Measurements from ENCODE around the gene SDHA. TPM values are rescaled to one million over a fixed set of nuclear protein-coding genes. Genes with fewer than 3 reads are reported as not detected.
"Not testable (repeated sequence)": the region's sequence is repeated elsewhere in the genome, so short reads cannot be mapped to it uniquely, and the experiment has no call there.

Gene SDHA
- total RNA-seq, 2 donors from 2014 or later, result 62.8 to 75.5 TPM

- intact Hi-C loops (cut with DNase I), result no loop called here
- no peak for ATAC-seq
- 92 to 93% methylated on average over 8 of the region's 8 CpGs for WGBS, 2 donors
Observed at GRCh38 chr5:234450-234849, 16.3 kb downstream of the SDHA start.

GRCh38 chr5:235527-235926, 17.4 kb downstream of the SDHA start:
- peaks cover 5 to 31% of the 10 kb centered on the region in 2 donors for H3K36me3 ChIP-seq (replicated peaks in 1 of 2; ENCODE audit: insufficient read depth in 1 of 2, low read depth in 2 of 2)
- H3K27me3 ChIP-seq; H3K27ac ChIP-seq; H3K4me1 ChIP-seq; DNase-seq; intact Hi-C loops (cut with DNase I); ATAC-seq; H3K4me3 ChIP-seq; H3K9me3 ChIP-seq: not testable (repeated sequence)
- WGBS, 2 donors, result 97 to 98% methylated on average over 4 to 9 of the region's 9 CpGs

More at GRCh38 chr5:234450-234849, 16.3 kb downstream of the SDHA start:
- Histone ChIP-seq H3K27ac (no peak overlapping the region), H3K4me3 (no peak overlapping the region), H3K36me3 (replicated peaks in 1 of 2; ENCODE audit: insufficient read depth in 1 of 2, low read depth in 2 of 2) (peaks cover 0 to 30% of the 10 kb centered on the region in 2 donors), H3K27me3 (no peaks in the 10 kb centered on the region), H3K9me3 (no peaks in the 10 kb centered on the region), H3K4me1 (no peaks in the 10 kb centered on the region)
- DNase-seq, result no peak
- no peak for TF ChIP-seq CTCF (IDR thresholded peaks at IDR 0.05)
- TF ChIP-seq POLR2A (IDR thresholded peaks at IDR 0.05), result no peak

GRCh38 chr5:237931-238330, 19.8 kb downstream of the SDHA start:
- DNase-seq; H3K27me3 ChIP-seq; H3K4me1 ChIP-seq; H3K27ac ChIP-seq; ATAC-seq; intact Hi-C loops (cut with DNase I); H3K9me3 ChIP-seq; H3K4me3 ChIP-seq: not testable (repeated sequence)
- peaks cover 10 to 41% of the 10 kb centered on the region in 2 donors for H3K36me3 ChIP-seq (replicated peaks in 1 of 2; ENCODE audit: insufficient read depth in 1 of 2, low read depth in 2 of 2)
- WGBS, 2 donors, result 94 to 98% methylated on average over 8 of the region's 8 CpGs

GRCh38 chr5:240550-240949, 22.4 kb downstream of the SDHA start:
- DNase-seq; H3K4me1 ChIP-seq; H3K4me3 ChIP-seq; H3K27me3 ChIP-seq; intact Hi-C loops (cut with DNase I); H3K27ac ChIP-seq; ATAC-seq; H3K9me3 ChIP-seq: not testable (repeated sequence)
- 96 to 98% methylated on average over 6 to 7 of the region's 7 CpGs for WGBS, 2 donors
- peaks cover 10 to 29% of the 10 kb centered on the region in 2 donors for H3K36me3 ChIP-seq (replicated peaks in 1 of 2; ENCODE audit: insufficient read depth in 1 of 2, low read depth in 2 of 2)

- H3K4me1 ChIP-seq; ATAC-seq; intact Hi-C loops (cut with DNase I); DNase-seq; H3K27me3 ChIP-seq; H3K27ac ChIP-seq; H3K9me3 ChIP-seq; H3K4me3 ChIP-seq: not testable (repeated sequence)
- H3K36me3 ChIP-seq (replicated peaks in 1 of 2; ENCODE audit: insufficient read depth in 1 of 2, low read depth in 2 of 2), result peaks cover 10 to 28% of the 10 kb centered on the region in 2 donors
- WGBS, 2 donors, result 93 to 99% methylated on average over 11 to 13 of the region's 13 CpGs
Observed at GRCh38 chr5:241045-241669, 23.0 kb downstream of the SDHA start.

- 72 to 87% methylated on average over 12 of the region's 12 CpGs for WGBS, 2 donors
- H3K9me3 ChIP-seq; H3K4me3 ChIP-seq; intact Hi-C loops (cut with DNase I); ATAC-seq; H3K27me3 ChIP-seq; H3K4me1 ChIP-seq; DNase-seq; H3K27ac ChIP-seq: not testable (repeated sequence)
- peaks cover 10 to 29% of the 10 kb centered on the region in 2 donors for H3K36me3 ChIP-seq (replicated peaks in 1 of 2; ENCODE audit: insufficient read depth in 1 of 2, low read depth in 2 of 2)
Observed at GRCh38 chr5:243683-244367, 25.7 kb downstream of the SDHA start.

GRCh38 chr5:245717-246116, 27.6 kb downstream of the SDHA start:
- H3K4me3 ChIP-seq; H3K9me3 ChIP-seq; DNase-seq; H3K27ac ChIP-seq; H3K27me3 ChIP-seq; H3K4me1 ChIP-seq; ATAC-seq; intact Hi-C loops (cut with DNase I): not testable (repeated sequence)
- peaks cover 3 to 24% of the 10 kb centered on the region in 2 donors for H3K36me3 ChIP-seq (replicated peaks in 1 of 2; ENCODE audit: insufficient read depth in 1 of 2, low read depth in 2 of 2)
- WGBS, 2 donors, result 76 to 91% methylated on average over 5 of the region's 5 CpGs

- H3K4me1 ChIP-seq; ATAC-seq; intact Hi-C loops (cut with DNase I); H3K27me3 ChIP-seq; H3K27ac ChIP-seq; H3K9me3 ChIP-seq; DNase-seq; H3K4me3 ChIP-seq: not testable (repeated sequence)
- peaks cover 0 to 19% of the 10 kb centered on the region in 2 donors for H3K36me3 ChIP-seq (replicated peaks in 1 of 2; ENCODE audit: insufficient read depth in 1 of 2, low read depth in 2 of 2)
- WGBS, 2 donors, result 90 to 91% methylated on average over 4 to 7 of the region's 9 CpGs
Observed at GRCh38 chr5:250396-250795, 32.3 kb downstream of the SDHA start.

GRCh38 chr5:251016-251415, 32.9 kb downstream of the SDHA start:
- H3K36me3 ChIP-seq (replicated peaks in 1 of 2; ENCODE audit: insufficient read depth in 1 of 2, low read depth in 2 of 2), result peaks cover 0 to 19% of the 10 kb centered on the region in 2 donors
- H3K27ac ChIP-seq, result peak overlapping the region in 2 of 4 donors; percentile 79 to 80
- intact Hi-C loops (cut with DNase I); DNase-seq; H3K27me3 ChIP-seq; ATAC-seq; H3K4me3 ChIP-seq; H3K4me1 ChIP-seq; H3K9me3 ChIP-seq: not testable (repeated sequence)
- 93 to 95% methylated on average over 5 to 10 of the region's 12 CpGs for whole genome bisulfite sequencing, 2 donors

- ATAC-seq, result peak; percentile 68
- H3K27ac ChIP-seq, result peak overlapping the region in 3 of 4 donors; percentile 67 to 80 (median 79)
- intact Hi-C loops (cut with DNase I); H3K4me3 ChIP-seq; DNase-seq; H3K27me3 ChIP-seq; H3K9me3 ChIP-seq; H3K4me1 ChIP-seq: not testable (repeated sequence)
- 60 to 68% methylated on average over 8 of the region's 8 CpGs for WGBS, 2 donors
- H3K36me3 ChIP-seq (replicated peaks in 1 of 2; ENCODE audit: insufficient read depth in 1 of 2, low read depth in 2 of 2), result peaks cover 0 to 19% of the 10 kb centered on the region in 2 donors
Observed at GRCh38 chr5:251538-251937, 33.4 kb downstream of the SDHA start.

GRCh38 chr5:251975-252374, 33.9 kb downstream of the SDHA start:
- H3K27ac ChIP-seq, result peak overlapping the region; percentile 67 to 80 (median 74)
- H3K36me3 ChIP-seq (replicated peaks in 1 of 2; ENCODE audit: insufficient read depth in 1 of 2, low read depth in 2 of 2), result peaks cover 3 to 20% of the 10 kb centered on the region in 2 donors
- ATAC-seq; H3K4me1 ChIP-seq; H3K4me3 ChIP-seq; H3K9me3 ChIP-seq; intact Hi-C loops (cut with DNase I); DNase-seq; H3K27me3 ChIP-seq: not testable (repeated sequence)
- 46 to 63% methylated on average over 11 of the region's 11 CpGs for WGBS, 2 donors
